Coronary artery (tissue), 2 donors: ENCODE measurements around the gene CRY2.
"Not testable (repeated sequence)": the region's sequence is repeated elsewhere in the genome, so short reads cannot be mapped to it uniquely, and the experiment has no call there.

ENCODE experiments used
- DNase-seq: peaks from one replicate; pipeline ENCODE4 v3.0.0-alpha.2; 2017; ENCODE audit warnings: low spot score
- H3K27ac ChIP-seq, 2 donors: fragments of 200-600 bp; sonication (generic); one replicate each; pipeline ENCODE4 v1.5.1; 2016 to 2019
- H3K4me3 ChIP-seq: fragments of 200-600 bp; sonication (generic); 2 replicates; pipeline ENCODE4 v1.5.1; 2016; ENCODE audit warnings: mild to moderate bottlenecking, moderate library complexity
- TF ChIP-seq, protein P1 (sequence below): fragments of 200-600 bp; sonication (generic); IDR thresholded peaks from one replicate; pipeline ENCODE4 v1.5.1; 2019; ENCODE audit warnings: antibody characterized with exemption

Gene CRY2

DNA sequence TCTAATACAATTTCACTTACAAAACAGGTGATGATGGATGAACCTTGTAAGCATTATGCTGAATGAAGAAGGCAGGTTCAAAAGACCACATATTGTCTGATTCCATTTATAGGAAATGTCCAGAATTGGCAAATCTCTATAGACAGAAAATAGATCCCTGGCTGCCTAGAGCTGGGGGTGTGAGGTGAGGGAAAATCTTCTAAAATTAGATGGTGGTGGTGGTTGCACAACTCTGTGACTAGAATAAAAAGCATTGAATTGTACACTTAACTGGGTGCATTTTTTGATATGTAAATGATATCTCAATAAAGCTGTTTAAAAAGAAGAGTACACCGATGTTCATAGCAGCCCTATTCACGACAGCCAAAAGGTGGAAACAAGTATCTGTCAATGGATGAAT, 16.7 kb upstream of the CRY2 start:
- no peak overlapping the region for H3K4me3 ChIP-seq
- TF ChIP-seq, protein P1, sequence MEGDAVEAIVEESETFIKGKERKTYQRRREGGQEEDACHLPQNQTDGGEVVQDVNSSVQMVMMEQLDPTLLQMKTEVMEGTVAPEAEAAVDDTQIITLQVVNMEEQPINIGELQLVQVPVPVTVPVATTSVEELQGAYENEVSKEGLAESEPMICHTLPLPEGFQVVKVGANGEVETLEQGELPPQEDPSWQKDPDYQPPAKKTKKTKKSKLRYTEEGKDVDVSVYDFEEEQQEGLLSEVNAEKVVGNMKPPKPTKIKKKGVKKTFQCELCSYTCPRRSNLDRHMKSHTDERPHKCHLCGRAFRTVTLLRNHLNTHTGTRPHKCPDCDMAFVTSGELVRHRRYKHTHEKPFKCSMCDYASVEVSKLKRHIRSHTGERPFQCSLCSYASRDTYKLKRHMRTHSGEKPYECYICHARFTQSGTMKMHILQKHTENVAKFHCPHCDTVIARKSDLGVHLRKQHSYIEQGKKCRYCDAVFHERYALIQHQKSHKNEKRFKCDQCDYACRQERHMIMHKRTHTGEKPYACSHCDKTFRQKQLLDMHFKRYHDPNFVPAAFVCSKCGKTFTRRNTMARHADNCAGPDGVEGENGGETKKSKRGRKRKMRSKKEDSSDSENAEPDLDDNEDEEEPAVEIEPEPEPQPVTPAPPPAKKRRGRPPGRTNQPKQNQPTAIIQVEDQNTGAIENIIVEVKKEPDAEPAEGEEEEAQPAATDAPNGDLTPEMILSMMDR: no peak
- DNase-seq: no peak
- H3K27ac ChIP-seq: no peak overlapping the region

DNA sequence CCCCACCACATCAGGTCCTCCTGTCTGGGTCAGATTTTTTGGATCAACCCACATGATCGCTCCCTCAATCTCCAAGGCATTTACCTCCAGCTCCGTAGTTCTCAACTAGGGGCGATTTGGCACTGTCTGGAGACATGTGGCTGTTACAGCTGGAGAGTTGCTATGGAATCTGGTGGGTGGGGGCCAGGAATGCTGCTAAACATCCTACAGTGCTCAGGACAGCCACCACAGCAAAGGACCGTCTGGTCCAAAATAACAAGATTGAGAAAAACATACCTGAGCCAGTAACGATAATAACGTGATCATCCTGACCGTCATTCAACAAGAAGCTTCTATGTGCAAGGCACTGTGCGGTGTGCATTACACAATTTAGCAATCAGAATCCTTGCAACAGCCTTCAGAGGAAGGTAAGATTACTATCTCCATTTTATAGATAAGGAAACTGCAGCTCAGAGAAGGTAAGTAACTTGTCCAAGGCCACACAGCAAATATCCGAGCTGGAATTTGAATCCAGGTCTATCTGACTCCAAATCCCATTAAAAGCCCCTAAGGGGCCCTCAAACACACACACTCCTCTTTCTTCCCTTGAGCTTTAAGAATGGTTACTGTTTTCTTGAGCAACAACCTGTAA, 14.3 kb upstream of the CRY2 start:
- no peak overlapping the region for H3K27ac ChIP-seq
- TF ChIP-seq, protein P1: no peak
- no peak for DNase-seq

DNA sequence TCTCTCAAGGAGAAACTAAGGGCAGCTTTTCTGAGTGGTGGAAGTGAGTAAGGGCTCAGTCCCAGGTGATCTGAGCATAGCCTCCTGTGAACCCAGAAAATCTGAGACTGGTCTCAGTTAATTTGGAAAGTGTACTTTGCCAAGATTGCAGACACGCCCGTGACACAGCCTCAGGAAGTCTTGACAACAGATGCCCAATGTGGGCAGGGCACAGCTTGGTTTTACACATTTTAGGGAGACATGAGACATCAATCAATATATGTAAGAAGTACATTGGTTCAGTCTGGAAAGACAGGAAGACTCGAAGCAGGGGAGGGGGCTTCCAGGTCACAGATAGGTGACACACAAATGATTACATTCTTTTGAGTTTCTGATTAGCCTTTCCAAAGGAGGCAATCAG, 13.5 kb upstream of the CRY2 start:
- Histone ChIP-seq H3K27ac (no peak overlapping the region), H3K4me3 (no peak overlapping the region)
- no peak for DNase-seq
- TF ChIP-seq, protein P1: no peak

More for the DNA sequence above, 14.3 kb upstream of the CRY2 start:
- no peak overlapping the region for H3K4me3 ChIP-seq

DNA sequence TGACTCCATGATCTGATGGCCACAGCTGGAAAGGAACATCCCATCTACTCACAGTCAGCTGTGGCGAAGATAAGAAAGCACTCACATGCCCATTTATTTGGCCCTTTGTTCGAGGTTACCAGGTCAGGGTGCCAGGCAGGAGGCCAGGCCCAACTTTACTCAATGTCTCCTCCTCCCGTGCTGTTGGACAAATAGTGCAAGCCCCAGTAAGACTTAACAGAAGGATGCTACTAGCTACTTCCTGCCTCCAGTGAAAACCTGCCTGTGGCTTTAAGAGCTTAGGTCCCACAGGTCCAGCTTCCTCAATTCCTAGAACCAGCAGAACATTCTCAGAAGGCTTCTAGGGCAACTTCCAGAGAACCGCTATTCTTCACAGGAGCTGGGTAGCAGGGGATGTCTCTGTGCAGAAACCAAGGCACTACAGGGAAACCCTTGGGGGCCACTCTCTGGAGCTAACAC, 12.9 kb upstream of the CRY2 start:
- DNase-seq: no peak
- no peak overlapping the region for H3K4me3 ChIP-seq
- TF ChIP-seq, protein P1: no peak
- no peak overlapping the region for H3K27ac ChIP-seq

GRCh38 chr11:45839204-45839603, 8.1 kb upstream of the CRY2 start:
- TF ChIP-seq, protein P1: no peak
- Histone ChIP-seq H3K27ac (no peak overlapping the region), H3K4me3 (no peak overlapping the region)
- DNase-seq: no peak

- not testable (repeated sequence) for H3K27ac ChIP-seq, DNase-seq, H3K4me3 ChIP-seq
These were observed 7.0 kb upstream of the CRY2 start for GRCh38 chr11:45840251-45840650.

GRCh38 chr11:45843158-45843924, 3.9 kb upstream of the CRY2 start:
- Histone ChIP-seq H3K4me3 (peak overlapping the region; percentile 57), H3K27ac (peak overlapping the region; percentile 36 to 63)
- TF ChIP-seq, protein P1: peak; percentile 87
- peak; percentile 97 for DNase-seq
